CMK (cell line): ENCODE results near the gene OR52B6.
"Not testable (repeated sequence)": the region's sequence is repeated elsewhere in the genome, so short reads cannot be mapped to it uniquely, and the experiment has no call there.

Source experiments
- DNase-seq: peaks from one replicate; pipeline ENCODE4 v3.0.0-alpha.2; 2010; ENCODE audit warnings: low read depth

The OR52B6 gene

DNA sequence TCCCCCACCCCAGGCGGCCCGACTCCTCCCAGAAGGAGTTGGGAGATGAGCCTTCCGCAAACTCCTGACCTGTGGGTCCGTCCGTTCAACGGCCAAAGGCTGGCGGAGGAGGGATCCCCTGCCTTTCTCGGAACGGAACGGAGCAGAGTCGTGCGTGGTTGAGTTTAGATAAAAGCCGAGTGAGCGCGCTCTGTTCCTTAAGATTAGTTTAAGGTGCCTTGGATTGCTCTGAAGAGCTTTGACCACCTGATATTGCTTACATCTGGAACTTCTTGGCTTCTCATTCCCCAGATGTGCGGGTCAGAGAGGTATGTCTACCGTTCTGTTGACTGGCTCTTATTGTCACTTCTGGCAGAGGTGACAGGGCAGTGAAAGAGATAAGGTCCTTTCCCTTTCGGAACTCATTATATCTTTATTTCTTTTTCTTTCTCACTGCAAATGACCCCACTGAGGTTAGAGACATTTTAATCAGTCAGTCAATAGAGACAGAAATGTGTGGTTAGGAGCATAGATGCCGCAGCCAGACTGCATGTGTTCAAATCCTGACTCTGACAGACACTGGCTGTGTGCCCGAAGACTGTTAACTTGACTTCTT, 16.0 kb downstream of the OR52B6 start, which contains the start of gene TRIM6:
TSS of gene TRIM6 (plus strand) at position 31 of the 595 bp plus-strand sequence. CDS start at position 292, 261 bp downstream.
- peak; percentile 78 for DNase-seq

DNA sequence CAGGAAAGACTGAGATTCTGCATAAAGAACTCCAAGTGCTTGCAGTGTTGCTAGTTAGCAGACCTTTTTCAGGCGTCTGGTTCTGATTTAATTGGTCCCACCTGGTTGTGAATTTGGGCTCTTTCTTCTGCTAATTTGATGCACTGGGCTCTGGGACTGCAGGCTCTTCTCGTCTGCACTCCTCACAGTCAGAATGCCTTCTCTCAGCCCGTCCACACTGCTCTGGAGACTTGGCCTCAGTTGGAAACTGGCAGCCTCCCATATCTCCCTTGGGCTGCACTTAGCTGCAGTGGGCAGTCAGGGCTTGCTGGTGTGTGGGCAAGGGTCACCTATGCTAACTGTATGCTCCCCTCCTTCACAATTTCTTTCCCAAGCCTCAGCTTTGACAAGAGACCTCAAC, 17.3 kb downstream of the OR52B6 start:
- no peak for DNase-seq

DNA sequence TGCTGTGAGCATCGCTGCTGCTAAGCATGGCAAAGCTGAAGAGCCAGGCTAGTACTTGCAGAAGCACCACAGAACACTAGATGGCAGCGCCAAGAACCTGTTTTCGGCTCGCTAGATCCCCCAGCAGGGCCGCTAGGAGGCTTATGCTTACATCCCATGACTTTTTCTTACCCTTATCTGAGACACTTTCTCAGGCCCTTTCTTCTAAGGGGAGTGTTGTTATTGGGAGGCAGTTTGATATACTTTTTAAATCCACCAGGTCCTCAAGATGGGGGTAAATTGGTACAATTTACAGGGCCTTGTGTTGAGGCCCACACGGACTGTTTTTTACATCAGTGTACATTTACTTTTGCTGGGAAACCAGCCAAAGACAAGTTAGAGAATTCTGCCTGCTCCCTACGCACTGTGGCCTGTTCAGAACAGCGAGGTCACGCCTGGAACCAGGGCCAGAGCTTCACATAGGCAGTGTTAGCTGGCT, 19.7 kb downstream of the OR52B6 start:
- DNase-seq: peak; percentile 62

DNA sequence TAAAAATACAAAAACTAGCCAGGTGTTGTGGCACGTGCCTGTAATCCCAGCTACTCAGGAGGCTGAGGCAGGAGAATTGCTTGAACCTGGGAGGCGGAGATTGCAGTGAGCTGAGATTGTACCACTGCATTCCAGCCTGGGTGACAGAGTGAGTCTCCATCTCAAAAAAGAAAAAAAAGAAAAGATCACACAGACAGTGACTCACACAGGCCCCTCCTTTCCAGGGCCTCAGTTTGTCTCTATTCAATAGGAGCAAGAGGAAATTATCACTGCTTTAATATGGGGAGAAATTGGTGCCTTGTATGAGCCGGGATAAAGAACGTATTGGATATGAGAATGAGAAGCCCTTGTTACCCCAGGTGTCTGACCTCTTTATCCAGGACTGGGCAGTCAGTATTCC, 22.1 kb downstream of the OR52B6 start:
- not testable (repeated sequence) for DNase-seq

DNA sequence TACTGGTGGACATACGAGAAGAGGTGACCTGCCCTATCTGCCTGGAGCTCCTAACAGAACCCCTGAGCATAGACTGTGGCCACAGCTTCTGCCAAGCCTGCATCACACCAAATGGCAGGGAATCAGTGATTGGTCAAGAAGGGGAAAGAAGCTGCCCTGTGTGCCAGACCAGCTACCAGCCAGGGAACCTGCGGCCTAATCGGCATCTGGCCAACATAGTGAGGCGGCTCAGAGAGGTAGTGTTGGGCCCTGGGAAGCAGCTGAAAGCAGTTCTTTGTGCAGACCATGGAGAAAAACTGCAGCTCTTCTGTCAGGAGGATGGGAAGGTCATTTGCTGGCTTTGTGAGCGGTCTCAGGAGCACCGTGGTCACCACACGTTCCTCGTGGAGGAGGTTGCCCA, 22.6 kb downstream of the OR52B6 start:
- no peak for DNase-seq

DNA sequence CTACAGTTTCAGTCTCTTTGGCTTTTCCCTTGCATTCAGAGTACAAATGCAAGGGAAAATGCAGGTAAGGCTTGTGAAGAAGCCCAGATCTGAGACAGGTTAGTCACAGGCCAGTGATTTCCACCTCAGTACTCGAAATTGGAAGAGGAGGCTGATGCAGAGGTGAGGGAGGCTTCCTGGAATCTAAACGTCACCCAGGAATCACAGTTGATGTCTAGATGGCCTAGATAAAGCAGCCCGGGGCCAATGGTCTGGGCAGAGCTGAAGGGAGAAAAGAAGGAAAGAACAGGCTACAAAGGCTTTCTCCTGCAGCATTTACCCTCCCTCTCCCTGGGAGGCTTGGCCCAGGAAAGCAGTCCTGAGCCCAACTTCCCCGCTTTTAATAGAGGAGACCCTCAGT, 24.2 kb downstream of the OR52B6 start:
- DNase-seq: no peak

DNA sequence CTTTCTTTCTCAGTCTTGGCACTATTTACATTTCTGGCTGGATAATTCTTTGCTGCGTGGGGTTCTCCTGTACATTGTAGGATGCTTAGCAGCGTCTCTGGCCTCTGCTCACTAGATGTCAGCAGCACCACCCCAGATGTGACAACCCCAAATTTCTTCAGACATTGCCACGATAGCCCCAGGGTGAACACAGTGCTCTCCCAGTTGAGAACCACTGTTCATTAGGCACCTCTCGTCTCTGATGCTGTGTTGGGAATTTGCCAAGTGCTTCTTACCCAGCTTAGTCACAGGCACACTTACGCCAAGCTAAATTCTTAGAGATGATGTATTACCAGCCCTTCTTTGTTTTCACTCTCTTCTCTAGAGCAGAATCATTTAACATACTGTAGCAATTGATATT, 25.2 kb downstream of the OR52B6 start:
- DNase-seq: no peak

DNA sequence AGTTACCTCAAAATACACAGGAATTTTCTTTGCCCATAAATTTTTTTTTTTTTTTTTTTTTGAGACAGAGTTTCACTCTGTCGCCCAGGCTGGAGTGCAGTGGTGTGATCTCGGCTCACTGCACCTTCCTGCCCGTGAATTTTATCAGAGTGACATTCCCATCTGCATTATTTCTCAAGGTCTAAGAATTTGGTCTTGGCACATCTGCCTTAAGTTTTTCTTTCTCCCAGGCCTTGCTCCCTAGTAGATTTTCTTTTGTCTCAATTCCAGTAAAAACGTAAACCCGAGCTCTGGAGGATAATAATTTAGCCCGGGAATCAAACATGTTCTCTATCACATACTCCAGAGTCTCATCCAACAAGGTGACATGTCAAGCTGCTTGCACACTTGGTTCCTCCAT, 28.1 kb downstream of the OR52B6 start:
- no peak for DNase-seq

DNA sequence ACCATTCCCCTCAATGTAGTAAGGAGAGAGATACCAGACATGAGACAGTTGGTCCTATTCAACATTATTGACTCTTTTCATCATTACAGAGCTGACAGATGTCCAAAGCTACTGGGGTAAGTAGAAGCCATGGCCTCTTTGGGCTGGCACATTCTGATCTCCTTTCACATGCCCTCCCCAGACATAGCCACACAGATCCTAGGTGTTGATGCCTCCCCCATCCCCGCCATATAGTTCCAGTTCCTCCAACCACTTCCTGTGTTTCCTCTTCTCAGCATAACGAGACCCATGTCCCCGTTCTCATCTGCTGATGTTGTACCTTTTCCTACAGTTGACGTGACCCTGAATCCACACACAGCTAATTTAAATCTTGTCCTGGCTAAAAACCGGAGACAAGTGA, 29.8 kb downstream of the OR52B6 start:
- no peak for DNase-seq

DNA sequence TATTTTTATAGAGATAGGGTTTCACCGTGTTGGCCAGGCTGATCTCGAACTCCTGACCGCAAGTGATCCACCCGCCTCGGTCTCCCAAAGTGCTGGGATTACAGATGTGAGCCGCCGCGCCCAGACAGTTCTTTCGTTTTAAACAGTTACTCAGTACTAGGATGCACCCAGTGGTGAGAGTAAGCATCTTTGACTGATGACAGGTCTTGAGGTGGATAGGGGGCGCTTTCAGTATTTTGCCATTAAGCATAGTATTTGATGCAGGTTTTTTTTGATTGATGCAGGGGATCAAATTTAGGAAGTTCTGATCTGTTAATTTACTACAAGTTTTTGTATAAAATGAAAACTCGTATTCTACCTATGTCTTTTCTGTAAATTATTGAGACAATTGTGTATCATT, 30.9 kb downstream of the OR52B6 start:
- DNase-seq: no peak

DNA sequence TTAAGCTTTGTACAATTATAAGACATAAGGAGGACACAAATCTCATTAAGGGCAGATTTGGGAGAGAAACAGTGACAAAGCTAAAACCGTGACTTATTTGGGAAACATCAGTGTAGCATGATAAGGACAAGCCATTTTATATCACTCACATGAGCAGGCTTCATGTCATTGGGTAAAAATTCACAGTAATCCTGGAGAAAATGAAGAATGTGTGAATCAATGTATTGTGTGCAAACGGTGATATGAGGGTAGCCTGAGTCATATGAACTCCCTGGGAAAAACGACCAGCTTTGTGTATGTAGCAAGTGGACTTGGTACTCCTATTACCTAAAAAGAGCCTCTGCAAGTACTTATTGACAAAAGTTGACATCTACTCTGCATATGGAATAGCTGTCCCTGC, 38.1 kb downstream of the OR52B6 start:
- no peak for DNase-seq

DNA sequence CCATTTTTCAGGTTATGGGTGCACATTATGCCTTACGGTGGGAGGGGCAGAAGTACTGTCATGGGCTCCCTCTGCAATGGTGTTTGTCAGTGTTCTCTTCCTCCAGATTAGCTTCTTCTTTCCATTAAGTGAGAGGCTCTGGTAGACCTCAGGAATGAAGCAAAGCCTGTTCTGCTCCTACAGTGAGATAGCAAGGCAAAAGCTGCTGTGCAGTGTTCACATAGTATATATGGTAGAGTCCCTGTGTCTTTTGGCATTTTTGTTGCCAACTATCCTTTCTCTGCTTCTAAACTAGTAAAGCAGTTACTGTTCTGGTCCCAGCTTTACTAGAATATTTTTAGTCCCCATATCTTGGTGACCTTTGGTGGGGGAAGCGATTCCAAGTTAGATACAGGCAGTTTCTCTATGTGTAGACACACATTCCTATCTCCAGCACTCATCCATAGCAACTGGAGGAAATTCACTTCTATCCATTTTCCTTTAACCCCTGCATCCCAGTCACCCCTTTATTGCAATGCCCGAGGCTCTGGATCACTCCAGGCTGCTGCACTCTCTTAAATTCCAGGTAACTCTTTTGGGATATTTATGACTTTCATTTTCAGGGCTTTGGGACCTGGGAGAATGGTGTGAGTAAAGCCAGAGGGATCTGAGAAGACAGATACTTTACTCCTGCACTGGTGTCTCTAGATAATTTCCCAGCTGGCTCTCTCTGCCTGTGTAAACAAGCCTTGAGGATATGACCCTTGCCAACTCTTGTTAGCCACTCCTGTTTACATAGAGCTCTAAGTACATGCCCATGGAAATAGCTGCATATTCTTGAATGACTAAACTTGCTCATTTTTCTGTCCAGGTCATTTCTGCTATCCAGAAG, 40.2 kb downstream of the OR52B6 start:
- DNase-seq: no peak

DNA sequence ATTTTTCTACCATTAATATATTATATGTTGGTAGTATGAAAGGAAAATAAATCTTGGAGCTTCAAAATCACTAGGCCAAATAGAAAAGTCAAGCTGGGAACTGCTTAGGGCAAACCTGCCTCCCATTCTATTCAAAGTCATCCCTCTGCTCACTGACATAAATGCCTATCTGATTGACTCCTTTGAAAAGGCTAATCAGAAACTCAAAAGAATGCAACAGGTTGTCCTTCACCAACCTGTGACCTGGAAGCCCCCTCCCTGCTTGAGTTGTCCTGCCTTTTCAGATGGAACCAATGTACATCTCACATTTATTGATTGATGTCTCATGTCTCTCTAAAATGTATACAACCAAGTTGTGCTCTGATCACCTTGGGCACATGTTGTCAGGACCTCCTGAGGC, 40.9 kb downstream of the OR52B6 start:
- no peak for DNase-seq

DNA sequence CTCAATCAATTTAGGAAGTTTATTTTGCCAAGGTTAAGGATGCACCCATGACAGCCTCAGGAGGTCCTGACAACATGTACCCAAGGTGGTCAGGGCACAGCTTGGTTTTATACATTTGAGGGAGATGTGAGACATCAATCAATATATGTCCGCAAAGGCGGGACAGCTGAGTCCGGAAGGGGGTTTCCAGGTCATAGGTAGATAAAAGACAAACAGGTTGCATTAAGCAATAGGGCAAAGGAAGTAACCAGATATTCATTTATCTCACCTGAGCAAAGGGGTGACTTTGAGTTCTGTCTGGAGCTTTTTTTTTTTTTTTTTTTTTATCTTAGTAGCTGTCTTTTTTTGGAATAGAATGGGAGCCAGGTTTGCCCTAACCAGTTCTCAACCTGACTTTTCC, 42.1 kb downstream of the OR52B6 start:
- DNase-seq: no peak

DNA sequence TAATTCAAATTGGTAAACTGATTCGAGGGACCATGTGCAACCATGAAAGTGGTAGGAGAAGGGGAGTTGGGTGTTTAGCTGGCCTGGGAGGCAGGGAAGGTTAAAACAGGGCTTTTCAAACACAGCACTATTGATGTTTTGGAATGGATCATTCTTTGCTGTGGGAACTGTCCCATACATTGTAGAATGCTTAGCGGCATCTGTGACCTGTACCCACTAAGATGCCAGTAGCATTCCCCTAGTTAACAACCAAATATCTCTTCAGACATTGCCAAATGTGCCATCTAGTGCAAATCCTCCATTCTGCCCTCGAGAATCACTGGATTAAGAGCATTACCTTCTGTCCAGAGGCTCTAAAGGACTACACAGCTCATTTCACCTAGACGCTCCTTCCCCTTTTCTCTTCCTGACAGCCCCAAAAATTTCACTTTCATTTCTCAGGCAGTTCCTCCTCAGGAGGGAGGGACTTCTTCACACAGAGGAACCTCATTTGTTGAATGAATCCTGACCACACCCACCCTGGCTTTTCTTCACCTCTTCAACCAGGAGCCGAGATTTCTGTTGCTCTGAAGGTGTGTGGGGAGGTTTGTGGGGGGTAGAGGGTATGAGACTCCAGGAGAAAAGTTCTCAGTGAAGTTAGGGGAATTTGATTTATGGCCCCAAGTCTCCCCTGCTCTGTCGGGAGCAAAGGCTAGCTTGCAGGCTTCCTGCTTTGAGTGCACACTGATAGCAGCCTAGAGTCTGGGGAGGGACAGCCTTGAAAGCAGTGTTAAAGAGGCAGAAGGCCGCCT, 44.0 kb downstream of the OR52B6 start, which contains the start of gene TRIM34:
TSS of gene TRIM34 (plus strand) at position 513 of the 791 bp plus-strand sequence. CDS start 7,331 bp downstream, outside the sequence.
- no peak for DNase-seq

DNA sequence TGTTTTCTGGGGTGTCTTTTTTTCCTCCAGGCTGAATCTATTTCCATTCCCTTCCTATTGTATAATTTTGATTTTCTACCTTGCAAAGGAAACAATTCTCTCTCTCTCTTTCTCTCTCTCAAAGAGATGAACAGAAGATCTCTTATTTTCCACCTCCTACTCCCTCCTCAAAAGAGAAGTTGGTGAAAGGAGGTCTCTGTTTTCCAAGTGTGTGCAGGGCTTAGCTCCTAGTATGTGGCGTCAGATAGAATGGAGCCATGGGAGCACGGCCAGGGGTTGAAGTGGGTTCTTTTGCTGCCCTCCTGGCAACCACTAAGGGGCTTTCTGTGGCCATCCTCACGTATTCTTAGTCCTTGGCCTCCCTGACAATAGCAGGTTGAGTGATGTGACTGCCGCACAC, 44.6 kb downstream of the OR52B6 start:
- no peak for DNase-seq

DNA sequence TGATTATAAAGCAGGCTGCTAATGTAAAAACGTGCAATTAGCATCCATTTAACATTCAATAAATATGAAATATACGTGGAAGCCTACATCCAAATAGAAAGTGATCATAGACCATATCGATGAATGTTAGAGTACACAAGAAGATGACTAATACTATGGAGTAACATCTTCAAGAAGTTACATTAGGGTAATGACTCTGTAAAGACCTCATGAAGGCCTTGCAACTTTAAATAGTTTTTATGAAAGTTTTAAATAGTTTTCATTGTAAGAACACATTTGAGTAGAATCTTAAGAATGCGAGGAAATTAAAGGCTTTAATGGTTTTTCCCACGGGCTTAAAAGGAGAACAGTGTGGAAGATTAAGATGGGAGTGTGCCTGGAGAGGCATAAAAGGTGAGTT, 45.5 kb downstream of the OR52B6 start:
- DNase-seq: no peak

DNA sequence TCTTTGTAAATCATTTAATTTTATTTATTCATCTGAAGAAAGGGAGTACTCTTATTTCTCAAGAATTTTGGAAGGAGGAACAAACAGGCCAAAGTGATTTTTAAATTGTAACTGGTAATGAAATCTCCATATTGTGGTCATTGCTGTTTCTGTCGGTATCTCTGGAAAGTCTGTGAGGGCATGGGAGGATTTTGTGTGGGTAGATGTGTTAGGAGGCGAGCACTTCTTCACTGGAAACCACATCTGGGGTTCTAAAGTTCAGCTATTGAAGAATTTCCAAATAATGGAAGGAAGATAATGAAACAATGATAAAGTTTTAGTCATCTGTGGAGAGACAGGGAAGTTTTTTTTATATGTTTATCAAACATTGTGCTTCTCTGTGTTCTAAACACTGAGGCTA, 50.7 kb downstream of the OR52B6 start:
- no peak for DNase-seq
